ENCODE data around the gene TENM3.

TENM3 gene

GRCh38 chr4:182577411-182577810 is 334.2 kb downstream of the TENM3 start:
- H3K27ac ChIP-seq: no peak overlapping the region
- TF ChIP-seq CTCF (IDR thresholded peaks at IDR 0.05): no peak
- TF ChIP-seq ZFX (IDR thresholded peaks at IDR 0.05; ENCODE audit: borderline replicate concordance): no peak

- no peak for TF ChIP-seq ZFX (IDR thresholded peaks at IDR 0.05; ENCODE audit: borderline replicate concordance)
- TF ChIP-seq CTCF (IDR thresholded peaks at IDR 0.05): no peak
- no peak overlapping the region for H3K27ac ChIP-seq
These were observed 335.2 kb downstream of the TENM3 start for GRCh38 chr4:182578402-182578801.

- no peak for TF ChIP-seq ZFX (IDR thresholded peaks at IDR 0.05; ENCODE audit: borderline replicate concordance)
- TF ChIP-seq CTCF (IDR thresholded peaks at IDR 0.05): no peak
- no peak overlapping the region for H3K27ac ChIP-seq
These were observed 339.0 kb downstream of the TENM3 start for GRCh38 chr4:182582245-182582644.

DNA sequence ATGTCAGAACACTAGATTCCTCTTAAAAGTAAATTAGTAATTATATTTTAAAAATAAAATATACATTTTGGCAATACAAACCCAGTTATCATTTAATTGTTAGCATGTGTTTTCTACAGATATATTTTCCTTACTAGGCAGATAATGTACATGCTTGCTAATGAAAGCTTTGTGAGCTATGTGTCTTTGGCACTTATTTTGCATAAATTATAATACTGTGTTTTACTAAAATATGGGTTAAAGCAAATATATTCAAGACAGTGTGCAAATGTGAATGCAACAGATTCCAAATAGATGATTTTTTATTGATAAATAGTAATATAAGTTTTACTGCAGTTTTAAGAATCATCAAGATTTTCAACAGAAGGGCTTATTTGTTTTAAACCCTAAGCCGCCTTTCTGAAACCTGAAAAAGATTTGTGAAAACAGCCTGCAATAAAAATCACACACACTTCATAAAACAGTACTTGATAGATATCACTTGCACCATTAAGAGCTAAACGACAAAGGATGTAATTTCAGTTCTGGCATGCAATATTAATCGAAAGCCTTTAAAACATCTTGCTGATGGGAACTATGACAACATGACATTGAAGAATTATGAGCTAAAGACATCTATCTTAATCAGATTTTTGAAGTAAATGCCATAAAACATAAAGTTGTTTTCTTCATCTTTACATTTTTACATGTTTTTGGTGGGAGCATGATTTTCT is 340.7 kb downstream of the TENM3 start:
- TF ChIP-seq CTCF (IDR thresholded peaks at IDR 0.05) (no peak), ZFX (IDR thresholded peaks at IDR 0.05; ENCODE audit: borderline replicate concordance) (no peak)
- no peak overlapping the region for H3K27ac ChIP-seq

DNA sequence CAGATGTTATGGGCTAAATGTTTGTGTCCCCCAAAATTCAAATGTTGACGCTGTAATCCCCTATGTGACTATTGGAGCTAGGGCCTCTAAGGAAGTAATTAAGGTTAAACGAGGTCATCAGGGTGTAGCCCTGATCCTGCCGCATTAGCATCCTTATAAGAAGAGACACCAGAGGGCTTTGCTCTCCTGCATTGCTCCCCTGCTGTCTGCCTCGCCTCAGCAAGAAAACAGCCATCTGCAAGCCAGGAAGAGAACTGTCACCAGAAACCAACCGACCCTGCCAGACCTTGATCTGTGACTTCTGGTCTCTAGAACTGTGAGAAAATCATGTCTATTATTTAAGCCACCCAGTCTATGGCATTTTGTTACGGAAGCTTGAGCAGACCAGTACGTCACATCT is 342.1 kb downstream of the TENM3 start:
- TF ChIP-seq CTCF (IDR thresholded peaks at IDR 0.05): no peak
- no peak for TF ChIP-seq ZFX (IDR thresholded peaks at IDR 0.05; ENCODE audit: borderline replicate concordance)
- H3K27ac ChIP-seq: no peak overlapping the region

DNA sequence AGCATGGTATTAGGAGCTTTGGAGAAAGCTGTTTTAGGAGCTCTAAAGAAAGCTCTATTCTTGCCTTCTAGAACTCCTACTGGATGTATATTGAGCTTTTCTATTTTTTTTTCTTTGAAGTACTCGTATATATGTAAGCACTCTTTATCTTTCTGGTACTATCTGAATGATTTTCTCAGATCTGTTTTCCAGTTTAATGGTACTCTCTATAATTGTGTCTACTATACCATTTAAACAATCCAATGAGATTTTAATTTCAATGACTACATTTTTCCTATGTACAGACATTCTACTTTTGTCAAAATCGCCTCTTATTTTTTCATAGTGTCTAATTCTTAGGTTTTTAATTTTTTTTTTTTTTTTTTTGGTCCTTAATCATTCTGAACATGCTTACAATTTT is 345.9 kb downstream of the TENM3 start:
- no peak for TF ChIP-seq CTCF (IDR thresholded peaks at IDR 0.05)
- TF ChIP-seq ZFX (IDR thresholded peaks at IDR 0.05; ENCODE audit: borderline replicate concordance): no peak
- H3K27ac ChIP-seq: no peak overlapping the region

DNA sequence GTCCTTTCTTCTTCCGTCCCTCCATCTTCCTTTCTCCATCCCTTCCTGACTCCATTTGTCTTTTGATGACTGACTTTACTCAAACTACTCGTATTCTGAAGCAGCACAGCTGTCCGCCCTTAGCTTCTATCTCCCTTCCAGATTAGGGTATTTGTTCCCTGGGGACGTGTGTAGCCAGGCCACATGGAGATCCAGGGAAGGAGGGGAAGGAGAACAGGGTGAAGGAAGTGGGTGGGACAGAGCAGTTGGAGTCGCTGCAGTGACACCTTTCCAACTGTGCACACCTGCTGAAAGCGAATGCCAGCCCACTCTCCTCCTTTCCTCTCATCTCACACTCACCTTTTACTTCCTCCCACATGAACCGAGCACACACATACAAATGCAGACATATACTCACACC is 350.2 kb downstream of the TENM3 start:
- H3K27ac ChIP-seq: no peak overlapping the region
- TF ChIP-seq CTCF (IDR thresholded peaks at IDR 0.05): no peak
- TF ChIP-seq ZFX (IDR thresholded peaks at IDR 0.05; ENCODE audit: borderline replicate concordance): no peak
